Measurements from ENCODE around the gene DCP2. TPM values are rescaled to one million over a fixed set of nuclear protein-coding genes. Genes with fewer than 3 reads are reported as not detected.

Gene DCP2
- 10 to 100 TPM; 10.8 to 12.8 TPM for total RNA-seq

GRCh38 chr5:112976432-112977309, at the start of gene DCP2:
TSS of gene DCP2 (plus strand) at chr5:112976798. CDS start at chr5:112976934, 136 bp downstream.
- Histone ChIP-seq H3K27me3 (no peaks in the 10 kb centered on the region), H3K4me1 (peaks cover 0 to 31% of the 10 kb centered on the region in 2 donors), H3K4me3 (peak within 1 kb of the TSS; percentile 89 to 93), H3K27ac (peak within 1 kb of the TSS; percentile 91 to 93), H3K9me3 (no peaks in the 10 kb centered on the region), H3K36me3 (no peaks in the 10 kb centered on the region)
- TF ChIP-seq CTCF (IDR thresholded peaks at IDR 0.05): no peak
- DNase-seq (ENCODE audit: low spot score): peak; percentile 97

GRCh38 chr5:112929336-112930081, 47.1 kb upstream of the DCP2 start:
- Histone ChIP-seq H3K4me1 (peaks cover 0 to 6% of the 10 kb centered on the region in 2 donors), H3K27ac (no peak overlapping the region), H3K4me3 (no peak overlapping the region), H3K9me3 (no peaks in the 10 kb centered on the region), H3K36me3 (no peaks in the 10 kb centered on the region), H3K27me3 (no peaks in the 10 kb centered on the region)
- TF ChIP-seq CTCF (IDR thresholded peaks at IDR 0.05): no peak
- no peak for DNase-seq (ENCODE audit: low spot score)

- Histone ChIP-seq H3K4me1 (peaks cover 0 to 6% of the 10 kb centered on the region in 2 donors), H3K27ac (no peak overlapping the region), H3K36me3 (no peaks in the 10 kb centered on the region), H3K4me3 (no peak overlapping the region), H3K27me3 (no peaks in the 10 kb centered on the region), H3K9me3 (no peaks in the 10 kb centered on the region)
- DNase-seq (ENCODE audit: low spot score): no peak
- TF ChIP-seq CTCF (IDR thresholded peaks at IDR 0.05): no peak
Measured at GRCh38 chr5:112930082-112930344, 46.6 kb upstream of the DCP2 start.

GRCh38 chr5:112931473-112931872, 45.1 kb upstream of the DCP2 start:
- no peaks in the 10 kb centered on the region for H3K27me3 ChIP-seq
- H3K9me3 ChIP-seq: no peaks in the 10 kb centered on the region
- no peaks in the 10 kb centered on the region for H3K36me3 ChIP-seq
- H3K27ac ChIP-seq: no peak overlapping the region
- no peak for TF ChIP-seq CTCF (IDR thresholded peaks at IDR 0.05)
- DNase-seq (ENCODE audit: low spot score): no peak
- peaks cover 0 to 6% of the 10 kb centered on the region in 2 donors for H3K4me1 ChIP-seq
- no peak overlapping the region for H3K4me3 ChIP-seq

- Histone ChIP-seq H3K27ac (no peak overlapping the region), H3K4me3 (no peak overlapping the region), H3K4me1 (peaks cover 0 to 6% of the 10 kb centered on the region in 2 donors), H3K9me3 (no peaks in the 10 kb centered on the region), H3K36me3 (no peaks in the 10 kb centered on the region), H3K27me3 (no peaks in the 10 kb centered on the region)
- TF ChIP-seq CTCF (IDR thresholded peaks at IDR 0.05): no peak
- no peak for DNase-seq (ENCODE audit: low spot score)
Measured at GRCh38 chr5:112933105-112933504, 43.5 kb upstream of the DCP2 start.
